ENCODE results near the gene HYCC1. TPM values are rescaled to one million over a fixed set of nuclear protein-coding genes. Genes with fewer than 3 reads are reported as not detected.

Gene HYCC1
- total RNA-seq (10 to 100 TPM; 28.8 to 49.9 (median 35.0) TPM), polyA plus RNA-seq (1 to 10 TPM; 1.4 to 8.1 (median 4.2) TPM)

DNA sequence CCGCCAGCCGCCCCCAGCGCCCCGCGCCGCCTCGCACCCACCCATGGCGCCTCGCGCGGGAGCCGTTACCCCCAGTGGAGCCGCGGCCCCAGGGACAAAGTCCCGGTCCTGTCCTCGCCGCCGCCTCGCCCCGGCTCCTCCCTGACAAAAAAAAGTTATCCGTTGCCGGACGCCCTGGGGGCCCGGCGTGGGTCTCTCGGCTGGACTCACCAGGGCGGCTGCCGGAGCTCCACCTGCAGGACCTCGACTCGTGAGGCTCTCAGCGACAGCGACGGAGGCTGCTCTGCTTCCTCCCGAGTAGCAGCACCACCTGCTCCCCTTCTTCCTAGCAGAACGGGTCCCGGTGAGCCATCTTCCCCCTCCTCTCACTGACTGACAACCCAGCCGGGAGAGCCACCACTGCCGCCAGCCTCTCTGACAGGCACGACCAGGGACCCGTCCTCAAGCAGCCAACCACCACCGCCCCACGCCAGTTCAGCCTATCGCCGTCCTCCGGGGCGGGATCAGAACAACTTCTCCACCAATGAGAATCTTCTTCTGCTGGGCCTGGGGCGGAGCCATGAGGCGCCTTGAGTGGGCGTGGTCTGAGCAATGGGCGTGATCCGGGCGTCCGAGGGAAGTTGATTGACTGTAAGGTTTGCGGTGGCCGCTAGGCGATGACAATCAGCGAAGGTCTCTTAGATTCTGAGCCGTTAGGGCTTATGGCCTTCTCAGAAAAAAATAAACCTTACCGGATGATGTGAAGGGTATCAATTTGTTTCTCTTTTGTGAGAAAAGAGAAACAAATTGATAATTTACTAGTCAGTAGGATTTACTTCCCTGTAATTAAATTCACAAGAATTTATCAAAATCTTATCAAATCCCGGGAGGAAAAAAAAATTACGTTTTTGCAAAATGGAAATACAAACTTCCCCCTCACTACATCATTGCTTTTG is at the start of gene HYCC1:
TSS of gene HYCC1 (minus strand) at position 416 of the 935 bp plus-strand sequence. CDS start 23,019 bp downstream, outside the sequence.
- peaks cover 0 to 25% (median 17%) of the 10 kb centered on the region in 4 donors for H3K4me1 ChIP-seq
- no peaks in the 10 kb centered on the region for H3K9me3 ChIP-seq
- intact Hi-C loops (cut with DNase I) = loop anchor here (1.0 to 10.0 kb wide), 4 partner anchors 160 to 1589 kb away; partner anchors contain the start of genes NUP42, SP4 and TOMM7
- WGBS, 2 donors = 2% methylated on average over 61 of the region's 61 CpGs
- peak; percentile 96 to 100 (median 96) for TF ChIP-seq POLR2AphosphoS5 (IDR thresholded peaks at IDR 0.05)
- TF ChIP-seq EP300 (IDR thresholded peaks at IDR 0.05) = no peak
- TF ChIP-seq, protein P1, sequence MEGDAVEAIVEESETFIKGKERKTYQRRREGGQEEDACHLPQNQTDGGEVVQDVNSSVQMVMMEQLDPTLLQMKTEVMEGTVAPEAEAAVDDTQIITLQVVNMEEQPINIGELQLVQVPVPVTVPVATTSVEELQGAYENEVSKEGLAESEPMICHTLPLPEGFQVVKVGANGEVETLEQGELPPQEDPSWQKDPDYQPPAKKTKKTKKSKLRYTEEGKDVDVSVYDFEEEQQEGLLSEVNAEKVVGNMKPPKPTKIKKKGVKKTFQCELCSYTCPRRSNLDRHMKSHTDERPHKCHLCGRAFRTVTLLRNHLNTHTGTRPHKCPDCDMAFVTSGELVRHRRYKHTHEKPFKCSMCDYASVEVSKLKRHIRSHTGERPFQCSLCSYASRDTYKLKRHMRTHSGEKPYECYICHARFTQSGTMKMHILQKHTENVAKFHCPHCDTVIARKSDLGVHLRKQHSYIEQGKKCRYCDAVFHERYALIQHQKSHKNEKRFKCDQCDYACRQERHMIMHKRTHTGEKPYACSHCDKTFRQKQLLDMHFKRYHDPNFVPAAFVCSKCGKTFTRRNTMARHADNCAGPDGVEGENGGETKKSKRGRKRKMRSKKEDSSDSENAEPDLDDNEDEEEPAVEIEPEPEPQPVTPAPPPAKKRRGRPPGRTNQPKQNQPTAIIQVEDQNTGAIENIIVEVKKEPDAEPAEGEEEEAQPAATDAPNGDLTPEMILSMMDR (IDR thresholded peaks at IDR 0.05) = peak; percentile 47 to 68 (median 62)
- peak; percentile 88 to 92 for TF ChIP-seq POLR2A (IDR thresholded peaks at IDR 0.05)
- no peaks in the 10 kb centered on the region for H3K36me3 ChIP-seq
- H3K4me3 ChIP-seq = peak within 1 kb of the TSS; percentile 84 to 88 (median 86)
- H3K27me3 ChIP-seq = no peaks in the 10 kb centered on the region
- peak; percentile 100 for DNase-seq
- peak within 1 kb of the TSS; percentile 82 to 90 (median 84) for H3K27ac ChIP-seq

DNA sequence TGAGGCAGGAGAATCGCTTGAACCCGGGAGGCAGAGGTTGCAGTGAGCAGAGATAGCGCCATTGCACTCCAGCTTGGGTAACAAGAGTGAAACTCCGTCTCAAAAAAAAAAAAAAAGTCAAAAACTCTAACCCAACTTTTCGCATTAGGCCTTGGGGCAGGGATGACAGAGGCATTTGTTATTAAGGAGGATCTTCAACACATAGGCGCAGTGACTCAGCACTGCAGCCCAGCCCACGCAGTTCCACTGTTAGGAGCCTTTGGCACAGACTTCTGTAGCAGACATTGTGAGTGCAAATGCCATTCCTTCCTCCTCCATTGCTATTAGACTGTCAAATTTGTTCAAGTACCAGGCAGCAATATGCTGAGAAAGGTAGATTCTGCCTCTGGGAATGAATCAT is 48.5 kb upstream of the HYCC1 start:
- Histone ChIP-seq H3K27ac (no peak overlapping the region), H3K9me3 (no peaks in the 10 kb centered on the region), H3K36me3 (no peaks in the 10 kb centered on the region), H3K27me3 (no peaks in the 10 kb centered on the region), H3K4me3 (no peak overlapping the region), H3K4me1 (peaks cover 0 to 9% (median 2%) of the 10 kb centered on the region in 4 donors)
- TF ChIP-seq EP300 (IDR thresholded peaks at IDR 0.05) (no peak), POLR2A (IDR thresholded peaks at IDR 0.05) (no peak), POLR2AphosphoS5 (IDR thresholded peaks at IDR 0.05) (no peak)
- TF ChIP-seq, protein P1 (IDR thresholded peaks at IDR 0.05) = no peak
- WGBS, 2 donors = 87 to 88% methylated on average over 7 of the region's 7 CpGs
- no peak for DNase-seq
- intact Hi-C loops (cut with DNase I) = no loop called here

DNA sequence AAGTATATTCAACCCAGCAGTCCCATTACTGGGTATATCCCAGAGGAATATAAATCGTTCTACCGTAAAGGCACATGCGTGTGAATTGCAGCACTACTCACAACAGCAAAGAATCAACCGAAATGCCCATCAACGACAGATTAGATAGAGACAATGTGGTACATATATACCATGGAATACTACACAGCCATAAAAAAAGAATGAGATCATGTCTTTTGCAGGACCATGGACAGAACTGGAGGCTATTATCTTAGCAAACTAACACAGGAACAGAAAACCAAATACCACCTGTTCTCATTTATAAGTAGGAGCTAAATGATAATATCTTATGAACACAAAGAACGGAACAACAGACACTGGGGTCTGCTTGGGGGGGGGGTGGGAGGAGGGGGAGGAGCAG is 47.4 kb upstream of the HYCC1 start:
- DNase-seq = no peak
- no peaks in the 10 kb centered on the region for H3K9me3 ChIP-seq
- intact Hi-C loops (cut with DNase I) = no loop called here
- H3K4me3 ChIP-seq = no peak overlapping the region
- no peaks in the 10 kb centered on the region for H3K36me3 ChIP-seq
- no peaks in the 10 kb centered on the region for H3K27me3 ChIP-seq
- peaks cover 0 to 4% (median 0%) of the 10 kb centered on the region in 4 donors for H3K4me1 ChIP-seq
- TF ChIP-seq POLR2AphosphoS5 (IDR thresholded peaks at IDR 0.05) = no peak
- TF ChIP-seq, protein P1 (IDR thresholded peaks at IDR 0.05) = no peak
- no peak for TF ChIP-seq EP300 (IDR thresholded peaks at IDR 0.05)
- TF ChIP-seq POLR2A (IDR thresholded peaks at IDR 0.05) = no peak
- 81 to 91% methylated on average over 6 of the region's 6 CpGs for WGBS, 2 donors
- no peak overlapping the region for H3K27ac ChIP-seq

DNA sequence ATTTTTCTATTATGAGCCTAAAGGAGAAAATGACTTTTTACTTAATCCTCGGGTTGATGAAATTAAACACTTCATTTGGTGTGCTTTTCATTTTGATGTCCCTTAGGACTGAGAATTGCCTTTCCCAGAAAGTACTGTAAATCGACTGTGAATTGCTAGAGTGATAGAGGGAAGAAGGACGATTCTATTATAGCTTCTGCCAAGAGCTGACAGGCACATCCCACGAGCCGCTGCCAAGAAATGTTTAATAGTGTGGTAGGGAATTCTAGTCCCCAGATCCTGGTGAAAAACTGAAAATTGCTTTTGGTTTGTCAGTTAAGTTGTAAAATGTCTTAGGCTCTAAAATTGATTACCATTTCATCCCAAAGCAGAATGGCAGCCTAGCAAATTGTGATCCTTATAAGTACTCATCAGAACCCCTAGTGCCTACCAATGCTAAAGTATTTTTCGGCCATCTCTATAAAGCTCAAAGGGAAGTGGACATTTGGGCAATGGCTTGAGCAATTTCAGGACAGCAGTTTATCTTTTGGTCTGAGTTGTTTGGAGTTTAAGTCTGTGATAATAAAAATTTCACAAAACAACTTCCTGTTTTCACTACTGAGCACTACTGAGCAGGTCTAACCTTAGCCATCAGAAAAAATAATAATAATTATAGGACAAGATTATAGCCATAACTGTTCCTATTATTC is 44.6 kb upstream of the HYCC1 start:
- Histone ChIP-seq H3K9me3 (no peaks in the 10 kb centered on the region), H3K4me1 (peaks cover 0 to 4% (median 0%) of the 10 kb centered on the region in 4 donors), H3K27me3 (no peaks in the 10 kb centered on the region), H3K36me3 (no peaks in the 10 kb centered on the region), H3K4me3 (no peak overlapping the region), H3K27ac (no peak overlapping the region)
- intact Hi-C loops (cut with DNase I) = loop anchor here (5.0 to 10.0 kb wide), 3 partner anchors 204 to 331 kb away; partner anchors contain the start of gene IL6
- TF ChIP-seq, protein P1 (IDR thresholded peaks at IDR 0.05) = no peak
- TF ChIP-seq EP300 (IDR thresholded peaks at IDR 0.05) = no peak
- TF ChIP-seq POLR2A (IDR thresholded peaks at IDR 0.05) = no peak
- TF ChIP-seq POLR2AphosphoS5 (IDR thresholded peaks at IDR 0.05) = no peak
- no peak for DNase-seq
- 39 to 62% methylated on average over 6 of the region's 6 CpGs for WGBS, 2 donors
